GM23248 (cell line): Measurements from ENCODE around the gene IQGAP1.

ENCODE experiments used
- EZH2 ChIP-seq: fragments of 200-600 bp; sonication (generic); IDR thresholded peaks from 2 replicates; pipeline ENCODE4 v1.6.1; 2018; ENCODE audit warnings: antibody characterized with exemption, mild to moderate bottlenecking; ENCODE audit not compliant: insufficient read depth, poor library complexity, severe bottlenecking
- EZH2phosphoT487 ChIP-seq: fragments of 200-600 bp; sonication (generic); IDR thresholded peaks from 2 replicates; pipeline ENCODE4 v1.6.1; 2018; ENCODE audit warnings: antibody characterized with exemption, moderate library complexity, mild to moderate bottlenecking, low read depth; ENCODE audit not compliant: insufficient read depth

GRCh38 chr15:90530250-90531051, 142.4 kb downstream of the IQGAP1 start:
- no peak for TF ChIP-seq EZH2
- TF ChIP-seq EZH2phosphoT487 = no peak
